GM21447 (cell line): ENCODE measurements around the gene CDH23.

ENCODE experiments used
- ATAC-seq: cut with Tn5 transposase; IDR thresholded peaks from one replicate; pipeline ENCODE4 v1.9.1; 2021; ENCODE audit not compliant: unreplicated experiment

CDH23 gene

GRCh38 chr10:71671994-71672946 lies 275.6 kb downstream of the CDH23 start:
- no peak for ATAC-seq

GRCh38 chr10:71675295-71675970 lies 278.7 kb downstream of the CDH23 start:
- no peak for ATAC-seq

GRCh38 chr10:71677261-71677660 lies 280.5 kb downstream of the CDH23 start:
- ATAC-seq = no peak

- ATAC-seq = no peak
Observed at GRCh38 chr10:71678057-71678805, 281.5 kb downstream of the CDH23 start.

- ATAC-seq = no peak
Observed at GRCh38 chr10:71679425-71679824, 282.7 kb downstream of the CDH23 start.

GRCh38 chr10:71681977-71682376 lies 285.3 kb downstream of the CDH23 start:
- ATAC-seq = no peak

- ATAC-seq = no peak
Observed at GRCh38 chr10:71683301-71683700, 286.6 kb downstream of the CDH23 start.

- ATAC-seq = no peak
Observed at GRCh38 chr10:71684356-71685173, 287.8 kb downstream of the CDH23 start.

- ATAC-seq = no peak
Observed at GRCh38 chr10:71685554-71686232, 289.0 kb downstream of the CDH23 start.

GRCh38 chr10:71687077-71687476 lies 290.4 kb downstream of the CDH23 start:
- ATAC-seq = no peak

- no peak for ATAC-seq
Observed at GRCh38 chr10:71687480-71687879, 290.8 kb downstream of the CDH23 start.

- no peak for ATAC-seq
Observed at GRCh38 chr10:71688256-71688655, 291.5 kb downstream of the CDH23 start.

GRCh38 chr10:71690094-71690720 lies 293.5 kb downstream of the CDH23 start:
- ATAC-seq = no peak

- ATAC-seq = no peak
Observed at GRCh38 chr10:71691405-71691804, 294.7 kb downstream of the CDH23 start.

- no peak for ATAC-seq
Observed at GRCh38 chr10:71692598-71693306, 296.0 kb downstream of the CDH23 start.

GRCh38 chr10:71693377-71693776 lies 296.7 kb downstream of the CDH23 start:
- ATAC-seq = no peak

- ATAC-seq = peak; percentile 7
Observed at GRCh38 chr10:71694039-71694501, 297.4 kb downstream of the CDH23 start.

- ATAC-seq = peak; percentile 88
Observed at GRCh38 chr10:71694567-71694968, 297.8 kb downstream of the CDH23 start.
